AG04450 (cell line): ENCODE data around the gene NAA50. TPM values are rescaled to one million over a fixed set of nuclear protein-coding genes. Genes with fewer than 3 reads are reported as not detected.
A peak's percentile ranks its signal among the peaks of the same experiment; 100 is the strongest.

Experiments used
- CTCF ChIA-PET: fragments of 300-600, 350-600 bp; formaldehyde crosslinking; extraction: SDS; loops from one replicate; lab custom pipeline; 2022; ENCODE audit warnings: antibody characterized with exemption, inconsistent platforms; lab: Charles Lee
- POLR2A ChIA-PET: fragments of 350-600 bp; formaldehyde crosslinking; extraction: SDS; loops from one replicate; lab custom pipeline; 2021; ENCODE audit warnings: antibody characterized with exemption, inconsistent platforms; lab: Yijun Ruan, JAX
- DNase-seq: peaks from one replicate; pipeline ENCODE4 v3.0.0-alpha.2; 2011; ENCODE audit warnings: low read depth, low spot score
- H3K27ac ChIP-seq: one replicate; pipeline ENCODE4 v1.5.1; 2012; ENCODE audit warnings: low read depth, low read length, control low read depth
- H3K27me3 ChIP-seq: one replicate; pipeline ENCODE4 v1.6.0; 2012; ENCODE audit warnings: low read length; ENCODE audit not compliant: control insufficient read depth, insufficient read depth
- H3K4me3 ChIP-seq: 2 replicates; pipeline ENCODE4 v1.5.1; 2011; ENCODE audit warnings: mild to moderate bottlenecking, low read depth, low read length, control low read depth
- H3K9me3 ChIP-seq: 2 replicates; pipeline ENCODE4 v1.5.1; 2012; ENCODE audit warnings: low read length; ENCODE audit not compliant: control insufficient read depth, insufficient read depth
- polyA plus RNA-seq: library from polyadenylated mRNA; depleted of rRNA; stranded (reverse); fragments of >200 nt; gene quantifications from 2 replicates; pipeline ENCODE4 v1.2.3, GENCODE V29; 2011
- TF ChIP-seq, protein P1 (sequence below): IDR thresholded peaks from 2 replicates; pipeline ENCODE4 v1.5.1; 2011; ENCODE audit warnings: low read depth, low read length, control low read depth, inconsistent platforms

The NAA50 gene
- polyA plus RNA-seq, 1 experiment = 129 TPM

DNA sequence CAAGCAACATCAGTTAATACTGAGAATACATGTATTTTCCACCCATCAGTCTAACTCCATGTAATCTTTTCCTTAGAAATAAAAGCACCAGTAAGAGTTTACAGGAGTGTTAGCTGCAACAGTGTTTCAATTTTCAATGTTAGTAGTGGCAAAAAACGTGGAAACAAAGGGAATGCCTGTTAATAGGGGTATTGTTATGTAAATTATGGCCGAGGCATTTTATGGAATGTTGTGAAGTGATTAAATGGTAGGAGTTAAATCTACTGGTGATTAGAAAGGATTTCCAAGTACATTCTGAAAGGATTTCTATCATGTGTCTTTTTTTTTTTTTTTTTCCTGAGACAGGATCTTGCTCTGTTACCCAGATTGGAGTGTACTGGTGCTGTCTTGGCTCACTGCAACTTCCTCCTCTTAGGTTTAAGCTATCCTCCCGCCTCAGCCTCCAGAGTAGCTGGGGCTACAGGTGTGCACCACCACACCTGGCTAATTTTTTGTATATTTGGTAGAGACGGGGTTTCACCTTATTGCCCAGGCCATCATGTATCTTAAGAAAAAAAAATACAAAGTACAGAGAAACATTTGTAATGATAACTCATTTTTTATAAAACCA lies 7.4 kb upstream of the NAA50 start:
- Histone ChIP-seq H3K27ac (no peak overlapping the region), H3K9me3 (no peaks in the 10 kb centered on the region), H3K27me3 (no peaks in the 10 kb centered on the region), H3K4me3 (no peak overlapping the region)
- ChIA-PET POLR2A (no interaction called here), CTCF (no interaction called here)
- TF ChIP-seq, protein P1, sequence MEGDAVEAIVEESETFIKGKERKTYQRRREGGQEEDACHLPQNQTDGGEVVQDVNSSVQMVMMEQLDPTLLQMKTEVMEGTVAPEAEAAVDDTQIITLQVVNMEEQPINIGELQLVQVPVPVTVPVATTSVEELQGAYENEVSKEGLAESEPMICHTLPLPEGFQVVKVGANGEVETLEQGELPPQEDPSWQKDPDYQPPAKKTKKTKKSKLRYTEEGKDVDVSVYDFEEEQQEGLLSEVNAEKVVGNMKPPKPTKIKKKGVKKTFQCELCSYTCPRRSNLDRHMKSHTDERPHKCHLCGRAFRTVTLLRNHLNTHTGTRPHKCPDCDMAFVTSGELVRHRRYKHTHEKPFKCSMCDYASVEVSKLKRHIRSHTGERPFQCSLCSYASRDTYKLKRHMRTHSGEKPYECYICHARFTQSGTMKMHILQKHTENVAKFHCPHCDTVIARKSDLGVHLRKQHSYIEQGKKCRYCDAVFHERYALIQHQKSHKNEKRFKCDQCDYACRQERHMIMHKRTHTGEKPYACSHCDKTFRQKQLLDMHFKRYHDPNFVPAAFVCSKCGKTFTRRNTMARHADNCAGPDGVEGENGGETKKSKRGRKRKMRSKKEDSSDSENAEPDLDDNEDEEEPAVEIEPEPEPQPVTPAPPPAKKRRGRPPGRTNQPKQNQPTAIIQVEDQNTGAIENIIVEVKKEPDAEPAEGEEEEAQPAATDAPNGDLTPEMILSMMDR = no peak
- no peak for DNase-seq

DNA sequence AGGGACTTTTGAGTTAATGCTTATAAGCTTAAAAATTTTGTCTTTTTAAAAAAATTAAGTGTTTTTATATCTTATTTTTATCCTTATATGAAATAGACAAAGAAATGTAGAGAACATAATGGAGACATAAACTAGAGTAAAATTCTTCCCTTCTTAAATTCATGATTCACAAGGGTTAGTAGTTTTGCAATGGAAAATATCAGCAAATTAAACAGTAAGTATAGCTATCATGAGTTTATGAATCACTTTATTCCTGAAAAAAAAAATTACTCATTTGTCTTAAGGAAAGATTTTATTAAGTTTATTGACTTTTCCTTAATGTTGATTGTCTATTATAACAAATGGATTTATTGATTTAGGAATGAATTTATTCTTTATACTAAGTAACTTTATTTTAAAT lies 5.1 kb upstream of the NAA50 start:
- POLR2A ChIA-PET = no interaction called here
- H3K27me3 ChIP-seq = no peaks in the 10 kb centered on the region
- TF ChIP-seq, protein P1 = no peak
- H3K27ac ChIP-seq = no peak overlapping the region
- H3K9me3 ChIP-seq = no peaks in the 10 kb centered on the region
- H3K4me3 ChIP-seq = no peak overlapping the region
- DNase-seq = no peak
- CTCF ChIA-PET = interaction anchor here (1.0 kb wide), 1 partner anchor 15 kb away, joined by 4 read pairs; no protein-coding TSS in a partner anchor

DNA sequence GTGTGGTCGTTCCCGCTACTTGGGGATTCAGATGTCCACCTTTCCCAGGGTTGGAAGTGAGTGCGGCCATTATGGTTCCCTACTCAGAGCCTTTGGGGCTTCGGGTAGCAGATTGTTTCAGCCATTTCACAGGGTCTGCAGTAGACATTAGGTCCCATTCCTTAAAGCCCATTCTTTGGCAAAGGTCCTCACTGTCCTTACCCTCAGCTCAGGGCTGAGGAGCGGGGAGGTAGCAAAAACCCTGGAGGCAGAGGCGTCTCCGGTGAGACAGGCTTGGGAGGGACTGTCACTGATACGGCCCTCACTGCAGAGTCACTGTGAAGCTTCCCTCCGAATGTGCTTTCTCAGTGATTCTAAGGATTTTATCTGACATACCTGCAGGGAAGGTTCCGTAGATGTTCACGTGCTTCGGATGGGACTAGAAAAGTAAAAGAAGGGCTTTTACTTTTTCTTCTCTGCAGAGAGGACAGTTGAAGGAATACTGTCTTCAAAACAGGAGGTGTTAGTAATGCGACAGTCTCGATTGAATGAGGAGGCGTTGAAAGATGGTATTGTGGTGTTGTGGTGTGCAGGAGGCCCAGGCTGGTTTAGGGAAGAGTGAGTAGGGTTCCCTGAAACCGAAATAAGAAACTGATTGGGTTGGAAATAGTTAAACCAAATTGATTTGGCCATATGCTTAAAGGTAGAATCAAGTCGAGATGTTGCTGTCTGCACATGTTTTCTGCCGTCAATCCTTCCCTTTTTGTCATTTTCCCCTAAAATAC lies 1.4 kb upstream of the NAA50 start:
- Histone ChIP-seq H3K4me3 (peak overlapping the region; percentile 98), H3K27me3 (no peaks in the 10 kb centered on the region), H3K27ac (peak overlapping the region; percentile 100), H3K9me3 (peaks cover 3% of the 10 kb centered on the region; the same call in 1 of the 2 replicates)
- ChIA-PET CTCF (interaction anchor here (0.6 kb wide), 1 partner anchor 23 kb away, joined by 3 read pairs; no protein-coding TSS in a partner anchor), POLR2A (interaction anchor here (0.5 to 1.3 kb wide), 6 partner anchors 11 to 52 kb away, joined by 3 to 10 read pairs (median 3); no protein-coding TSS in a partner anchor)
- DNase-seq = no peak
- TF ChIP-seq, protein P1 = no peak

DNA sequence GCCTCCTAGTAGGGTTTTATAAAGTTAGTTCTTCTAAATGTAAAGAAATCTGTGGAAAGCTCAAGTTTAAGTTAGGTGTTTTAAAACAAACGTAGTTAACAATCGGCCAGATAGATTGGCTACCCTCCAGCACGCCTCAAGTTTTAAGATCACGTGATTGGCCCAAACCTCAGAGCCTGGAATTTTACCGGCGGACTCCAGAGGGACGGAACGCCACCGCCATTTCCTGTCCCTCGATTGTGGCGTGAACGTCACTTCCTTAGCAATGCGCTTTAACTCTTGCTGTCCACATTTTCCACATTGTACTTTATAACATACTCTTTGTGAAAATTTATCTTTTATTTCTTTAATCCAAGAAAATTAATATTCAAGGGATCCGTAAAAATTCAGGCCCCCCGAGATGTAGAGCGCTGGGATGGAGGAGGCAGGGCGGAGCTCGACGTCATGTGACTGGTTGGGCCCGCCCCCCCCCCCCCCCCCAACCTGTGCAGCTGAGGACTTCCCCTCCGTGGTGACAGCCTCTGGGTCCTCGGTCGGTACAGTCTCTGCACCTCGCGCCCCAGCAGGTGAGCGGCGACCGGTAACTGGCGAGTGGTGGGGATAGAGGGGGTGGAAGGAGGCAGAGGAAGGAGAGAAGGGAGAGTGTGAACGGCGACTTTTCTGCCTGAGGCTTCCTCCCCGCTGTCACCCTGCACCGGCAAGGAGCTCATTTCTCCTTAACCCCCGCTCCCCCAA lies 666 bp upstream of the NAA50 start, which contains the start of gene ATP6V1A:
Gene ATP6V1A, plus strand, starts transcription at position 488 of the 735 bp plus-strand sequence. CDS start 31,719 bp downstream, outside the sequence.
- peak; percentile 80 for DNase-seq
- TF ChIP-seq, protein P1 = no peak
- Histone ChIP-seq H3K9me3 (peaks cover 3% of the 10 kb centered on the region; the same call in 1 of the 2 replicates), H3K4me3 (peak within 1 kb of the TSS; percentile 98), H3K27me3 (no peaks in the 10 kb centered on the region), H3K27ac (peak within 1 kb of the TSS; percentile 100)
- CTCF ChIA-PET = interaction anchor here (0.8 to 2.9 kb wide), 5 partner anchors 9 to 97 kb away, joined by 3 to 44 read pairs (median 7); no protein-coding TSS in a partner anchor
- POLR2A ChIA-PET = interaction anchor here (0.5 to 1.3 kb wide), 6 partner anchors 10 to 53 kb away, joined by 3 to 10 read pairs (median 3); no protein-coding TSS in a partner anchor
